Right atrium auricular region (tissue), 2 donors: ENCODE measurements around the gene CDH15. TPM values are rescaled to one million over a fixed set of nuclear protein-coding genes. Genes with fewer than 3 reads are reported as not detected.

Experiments used
- DNase-seq: peaks from one replicate; pipeline ENCODE4 v3.0.0-alpha.2; 2019; ENCODE audit warnings: low spot score
- H3K27ac ChIP-seq, 2 donors: fragments of 200-600 bp; sonication (generic); 1 replicate in 1 of 2; 2 replicates in 1 of 2; pipeline ENCODE4 v1.5.1; 2016 to 2019
- H3K27me3 ChIP-seq, 2 donors: fragments of 200-600 bp; sonication (generic); one replicate each; pipeline versions ENCODE4 v1.5.1 to v1.6.0; 2017 to 2019
- H3K36me3 ChIP-seq: fragments of 200-600 bp; sonication (generic); one replicate; pipeline ENCODE4 v1.5.1; 2016
- H3K4me1 ChIP-seq, 2 donors: fragments of 200-600 bp; sonication (generic); one replicate each; pipeline versions ENCODE4 v1.5.1 to v1.6.0; 2017 to 2019
- H3K4me3 ChIP-seq, 2 donors: fragments of 200-600 bp; sonication (generic); 1 replicate in 1 of 2; 2 replicates in 1 of 2; pipeline ENCODE4 v1.5.1; 2017 to 2019; ENCODE audit warnings: mild to moderate bottlenecking in 1 of 2, moderate library complexity in 1 of 2
- H3K9me3 ChIP-seq, 2 donors: fragments of 200-600 bp; sonication (generic); one replicate each; pipeline ENCODE4 v1.5.1; 2019
- total RNA-seq, 2 donors: library from RNA; depleted of rRNA; stranded (reverse); fragments of >200 nt; gene quantifications; one replicate each; pipeline ENCODE4 v1.1.0, GENCODE V29; 2016
- TF ChIP-seq, protein P1 (sequence below), 2 donors: fragments of 200-600 bp; sonication (generic); IDR thresholded peaks; one replicate each; pipeline ENCODE4 v1.5.1; 2019; ENCODE audit warnings: antibody characterized with exemption in 2 of 2

CDH15 gene
- total RNA-seq, 2 donors from 2014 or later = not detected

DNA sequence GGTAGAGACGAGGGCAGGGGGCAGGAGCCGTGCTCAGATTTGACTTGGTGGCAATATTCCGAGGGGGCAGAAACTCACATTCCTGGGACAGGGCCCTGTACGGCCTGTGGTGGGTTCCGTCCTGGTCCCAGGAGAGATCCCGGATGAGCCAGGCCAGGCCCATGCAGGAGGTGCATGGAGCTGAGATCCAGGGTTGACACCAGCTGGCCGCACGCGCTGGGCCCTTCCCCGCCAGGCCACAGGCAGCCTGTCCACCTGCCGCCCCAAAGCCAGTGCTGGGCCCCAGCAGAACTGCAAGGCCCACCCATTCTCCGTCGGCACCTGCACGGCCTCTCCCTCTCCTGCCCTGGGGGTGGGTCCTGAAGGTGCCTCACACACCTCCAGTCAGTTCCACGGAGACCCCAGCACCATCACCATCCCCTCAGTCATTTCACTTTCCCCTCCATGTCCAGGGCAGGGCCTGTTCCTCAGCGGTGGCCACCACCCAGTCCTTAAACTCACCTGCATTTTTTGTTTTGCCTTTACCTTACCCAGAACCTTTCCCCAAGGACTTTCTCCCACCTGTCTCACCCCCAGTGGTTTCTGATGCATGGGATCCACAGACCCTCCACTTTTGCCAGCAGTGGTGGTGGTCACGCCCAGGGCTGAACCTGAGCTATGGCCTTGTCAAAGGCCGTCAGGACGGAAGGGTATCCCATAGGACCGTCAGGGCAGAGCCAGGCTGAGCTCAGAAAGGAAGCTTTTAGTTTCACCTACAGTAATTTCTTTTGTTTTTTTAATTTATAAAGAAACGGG lies 25.1 kb upstream of the CDH15 start:
- TF ChIP-seq, protein P1, sequence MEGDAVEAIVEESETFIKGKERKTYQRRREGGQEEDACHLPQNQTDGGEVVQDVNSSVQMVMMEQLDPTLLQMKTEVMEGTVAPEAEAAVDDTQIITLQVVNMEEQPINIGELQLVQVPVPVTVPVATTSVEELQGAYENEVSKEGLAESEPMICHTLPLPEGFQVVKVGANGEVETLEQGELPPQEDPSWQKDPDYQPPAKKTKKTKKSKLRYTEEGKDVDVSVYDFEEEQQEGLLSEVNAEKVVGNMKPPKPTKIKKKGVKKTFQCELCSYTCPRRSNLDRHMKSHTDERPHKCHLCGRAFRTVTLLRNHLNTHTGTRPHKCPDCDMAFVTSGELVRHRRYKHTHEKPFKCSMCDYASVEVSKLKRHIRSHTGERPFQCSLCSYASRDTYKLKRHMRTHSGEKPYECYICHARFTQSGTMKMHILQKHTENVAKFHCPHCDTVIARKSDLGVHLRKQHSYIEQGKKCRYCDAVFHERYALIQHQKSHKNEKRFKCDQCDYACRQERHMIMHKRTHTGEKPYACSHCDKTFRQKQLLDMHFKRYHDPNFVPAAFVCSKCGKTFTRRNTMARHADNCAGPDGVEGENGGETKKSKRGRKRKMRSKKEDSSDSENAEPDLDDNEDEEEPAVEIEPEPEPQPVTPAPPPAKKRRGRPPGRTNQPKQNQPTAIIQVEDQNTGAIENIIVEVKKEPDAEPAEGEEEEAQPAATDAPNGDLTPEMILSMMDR (IDR thresholded peaks at IDR 0.05) = no peak
- peaks cover 0 to 11% of the 10 kb centered on the region in 2 donors for H3K9me3 ChIP-seq
- DNase-seq = no peak
- H3K4me3 ChIP-seq = no peak overlapping the region
- no peaks in the 10 kb centered on the region for H3K4me1 ChIP-seq
- no peak overlapping the region for H3K27ac ChIP-seq
- peaks cover 33% of the 10 kb centered on the region for H3K36me3 ChIP-seq
- H3K27me3 ChIP-seq = no peaks in the 10 kb centered on the region

- Histone ChIP-seq H3K4me1 (no peaks in the 10 kb centered on the region), H3K36me3 (peaks cover 40% of the 10 kb centered on the region), H3K27me3 (no peaks in the 10 kb centered on the region), H3K27ac (no peak overlapping the region), H3K4me3 (no peak overlapping the region), H3K9me3 (peaks cover 0 to 11% of the 10 kb centered on the region in 2 donors)
- DNase-seq = no peak
- TF ChIP-seq, protein P1 (IDR thresholded peaks at IDR 0.05) = no peak
Measured at GRCh38 chr16:89147085-89147817, 24.3 kb upstream of the CDH15 start.

DNA sequence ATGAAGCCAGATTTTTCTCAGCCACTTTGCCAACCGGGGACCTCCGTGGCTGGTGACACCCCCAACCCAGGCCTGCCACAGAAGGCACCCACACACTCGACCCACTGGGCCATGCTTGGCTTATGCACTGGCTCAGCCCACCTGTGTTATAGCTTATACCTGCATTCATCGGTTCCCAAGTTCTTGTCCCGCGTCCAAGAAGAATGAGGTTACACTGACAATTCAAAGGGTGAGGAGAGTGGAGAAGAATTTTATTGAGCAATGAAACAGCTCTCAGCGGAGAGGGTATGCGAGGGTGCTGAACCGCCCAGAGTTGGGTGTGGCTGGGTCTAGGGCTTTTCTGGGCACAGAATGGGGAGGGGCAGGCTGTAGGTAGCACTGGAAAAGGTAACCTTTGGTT lies 22.2 kb upstream of the CDH15 start:
- DNase-seq = no peak
- H3K27me3 ChIP-seq = no peaks in the 10 kb centered on the region
- peaks cover 0 to 11% of the 10 kb centered on the region in 2 donors for H3K9me3 ChIP-seq
- TF ChIP-seq, protein P1 (IDR thresholded peaks at IDR 0.05) = no peak
- peaks cover 40% of the 10 kb centered on the region for H3K36me3 ChIP-seq
- no peak overlapping the region for H3K4me3 ChIP-seq
- no peak overlapping the region for H3K27ac ChIP-seq
- H3K4me1 ChIP-seq = peaks cover 0 to 2% of the 10 kb centered on the region in 2 donors

DNA sequence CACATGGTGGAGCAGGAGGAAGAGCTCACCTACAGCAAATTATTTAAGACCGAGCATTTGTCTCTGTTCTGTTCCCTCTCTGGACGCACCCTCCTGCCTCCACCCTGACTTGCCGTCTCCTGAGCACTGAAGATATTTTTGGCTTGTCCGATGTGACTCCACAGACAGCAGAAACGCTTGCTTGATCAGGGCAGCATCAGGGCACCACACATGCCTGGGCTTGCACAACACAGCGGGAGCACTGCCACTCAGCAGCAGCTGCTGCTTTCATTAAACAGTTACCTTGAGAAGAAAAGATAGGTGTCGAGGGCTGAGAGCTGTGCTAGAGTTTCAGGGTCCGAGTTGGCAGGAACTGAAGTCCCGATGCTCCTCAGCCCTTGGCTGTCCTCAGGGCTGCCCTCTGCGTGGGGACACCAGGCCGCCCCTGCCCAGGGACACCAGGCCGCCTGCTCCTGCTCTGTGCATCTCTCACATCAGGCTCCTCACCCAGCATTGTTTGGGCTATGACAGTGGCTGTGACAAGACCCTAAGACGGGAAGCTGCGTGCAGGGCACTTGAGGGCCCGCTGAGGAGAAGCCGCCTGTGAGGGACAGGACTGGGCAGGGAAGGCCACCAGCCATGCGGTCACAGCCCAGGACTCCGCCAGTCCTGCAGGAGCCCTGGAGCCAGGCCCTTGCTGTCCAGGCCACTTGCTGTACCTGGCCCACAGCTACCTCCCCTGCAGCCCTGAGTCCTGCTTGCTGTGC lies 21.3 kb upstream of the CDH15 start:
- peaks cover 39% of the 10 kb centered on the region for H3K36me3 ChIP-seq
- H3K27ac ChIP-seq = no peak overlapping the region
- DNase-seq = no peak
- H3K4me1 ChIP-seq = peaks cover 0 to 11% of the 10 kb centered on the region in 2 donors
- H3K9me3 ChIP-seq = peaks cover 0 to 11% of the 10 kb centered on the region in 2 donors
- TF ChIP-seq, protein P1 (IDR thresholded peaks at IDR 0.05) = no peak
- no peak overlapping the region for H3K4me3 ChIP-seq
- H3K27me3 ChIP-seq = no peaks in the 10 kb centered on the region

GRCh38 chr16:89150981-89151380 lies 20.6 kb upstream of the CDH15 start:
- H3K4me3 ChIP-seq = no peak overlapping the region
- no peak overlapping the region for H3K27ac ChIP-seq
- DNase-seq = no peak
- TF ChIP-seq, protein P1 (IDR thresholded peaks at IDR 0.05) = no peak
- H3K4me1 ChIP-seq = peaks cover 0 to 18% of the 10 kb centered on the region in 2 donors
- peaks cover 0 to 11% of the 10 kb centered on the region in 2 donors for H3K9me3 ChIP-seq
- no peaks in the 10 kb centered on the region for H3K27me3 ChIP-seq
- H3K36me3 ChIP-seq = peaks cover 32% of the 10 kb centered on the region
